Cerebellar cortex (tissue), 1 donor: ENCODE results near the gene C2orf66.
A peak's percentile ranks its signal among the peaks of the same experiment; 100 is the strongest.

ENCODE experiments used
- DNase-seq: peaks from one replicate; pipeline ENCODE4 v3.0.0-alpha.2; 2015; ENCODE audit warnings: low spot score

The C2orf66 gene

DNA sequence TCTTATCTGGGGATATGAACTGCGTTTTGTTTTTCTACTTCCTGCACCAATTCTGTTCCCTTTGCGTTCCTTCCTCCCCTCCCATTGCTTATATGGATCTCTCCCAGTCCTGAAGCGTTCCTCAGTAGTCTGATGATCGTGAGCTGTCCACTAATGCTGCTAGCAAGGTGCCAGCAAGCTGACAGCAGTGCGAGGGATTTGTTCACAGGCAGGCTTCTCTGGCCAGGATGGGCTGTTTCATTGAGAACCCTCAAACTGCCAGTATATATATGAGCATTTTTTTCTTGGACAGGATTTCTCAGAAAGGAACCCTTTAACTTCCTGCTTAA is 49.8 kb downstream of the C2orf66 start:
- no peak for DNase-seq

DNA sequence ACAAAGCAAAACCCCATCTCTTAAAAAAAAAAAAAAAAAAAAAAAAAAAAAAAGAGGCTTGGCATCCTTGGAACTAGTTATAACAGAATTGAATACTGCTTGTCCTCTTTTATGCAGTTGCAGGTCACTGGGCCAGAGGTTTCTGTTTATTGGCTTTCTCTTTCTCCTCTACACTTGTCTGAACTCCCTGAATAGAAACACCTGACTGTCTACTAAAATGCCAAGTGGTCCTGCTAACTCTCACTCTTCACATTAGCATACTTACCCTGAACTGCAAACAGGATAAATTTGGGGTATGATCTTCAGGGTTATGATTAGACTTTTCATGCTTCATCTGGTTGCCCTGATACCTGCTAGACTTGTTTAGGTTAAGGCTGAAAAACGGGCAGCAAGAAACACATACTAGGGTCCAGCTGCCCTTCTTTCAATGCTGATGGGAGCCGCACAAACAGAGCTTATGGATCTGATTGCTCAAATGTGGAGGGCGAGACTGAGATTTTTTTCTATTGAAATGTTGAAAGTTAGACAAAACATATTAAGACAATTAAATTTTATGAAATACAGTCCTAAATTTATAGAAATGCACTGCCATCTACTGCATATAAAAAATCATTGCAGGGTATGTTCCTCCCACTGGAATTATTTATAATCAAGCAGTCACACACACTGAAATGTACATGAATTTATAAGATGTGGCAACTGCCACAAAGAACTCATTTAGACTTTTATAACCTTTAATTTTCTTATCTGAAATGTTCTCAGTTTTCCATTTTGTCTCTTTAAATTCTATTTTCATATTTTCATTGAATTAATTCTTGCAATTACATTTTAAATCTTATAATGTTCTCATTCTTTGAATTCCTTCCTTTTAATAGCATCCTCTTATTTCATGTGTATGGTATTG is 50.4 kb downstream of the C2orf66 start:
- peak; percentile 10 for DNase-seq
